ENCODE results near the gene DNAJC1.

DNAJC1 gene

GRCh38 chr10:22006379-22006884 lies 2.9 kb upstream of the DNAJC1 start:
- no peak for DNase-seq

DNA sequence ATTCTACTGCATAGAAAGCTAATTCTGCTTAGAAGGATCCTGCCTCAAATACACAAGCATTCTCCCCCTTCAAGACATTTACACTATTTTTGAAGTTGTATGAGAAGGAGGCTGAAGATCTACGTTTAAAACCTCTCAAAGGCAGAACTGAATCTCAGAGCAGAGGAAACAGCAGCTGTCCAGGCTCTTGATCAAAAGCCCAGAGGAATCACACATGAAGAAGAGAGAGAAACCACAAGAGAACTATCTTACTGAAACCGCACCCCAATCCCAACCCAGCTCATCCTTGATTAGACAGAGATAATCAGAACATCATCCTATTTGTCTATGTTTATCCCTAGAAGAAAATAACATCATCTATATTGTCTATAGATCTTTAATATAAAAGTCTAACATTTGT lies 2.2 kb upstream of the DNAJC1 start:
- no peak for DNase-seq

- no peak for DNase-seq
Measured at GRCh38 chr10:22003964-22004281, 393 bp upstream of the DNAJC1 start.

GRCh38 chr10:22002591-22003176 lies 846 bp downstream of the DNAJC1 start:
- peak in 5 of 14 donors; percentile 61 to 72 (median 68) for DNase-seq

- DNase-seq = no peak
Measured at GRCh38 chr10:21995557-21995956, 8.0 kb downstream of the DNAJC1 start.

DNA sequence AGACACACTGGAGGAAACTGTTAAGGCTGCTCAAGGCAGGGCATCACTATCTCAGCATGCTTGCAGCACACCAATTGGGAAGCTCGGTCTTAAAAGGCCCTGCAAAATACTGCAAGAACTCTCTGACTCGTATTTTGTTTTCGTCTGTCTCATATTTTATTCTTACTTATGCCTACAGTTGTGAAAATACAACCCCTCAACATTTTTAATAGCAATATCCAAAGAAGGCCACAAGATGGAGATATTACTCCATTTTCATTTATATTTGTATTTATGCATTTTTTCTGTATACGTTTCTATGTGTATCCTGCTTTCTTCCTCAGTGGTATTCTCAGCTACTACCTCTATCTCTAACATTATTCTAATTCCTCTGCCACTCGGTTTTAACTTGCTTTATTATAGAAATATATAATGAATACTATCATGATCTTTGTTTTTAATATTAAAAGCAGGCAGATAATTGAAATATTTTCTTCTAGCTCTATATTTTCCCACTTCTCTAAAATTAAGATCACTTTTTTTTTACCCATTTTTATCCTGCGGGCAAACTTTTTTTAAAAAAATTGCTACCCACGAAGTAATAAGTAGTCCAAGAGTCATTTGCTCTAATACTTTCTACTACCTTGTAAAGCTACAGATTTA lies 10.0 kb downstream of the DNAJC1 start:
- no peak for DNase-seq

- DNase-seq = no peak
Measured at GRCh38 chr10:21991785-21992184, 11.7 kb downstream of the DNAJC1 start.

GRCh38 chr10:21990449-21990848 lies 13.1 kb downstream of the DNAJC1 start:
- DNase-seq = no peak

GRCh38 chr10:21989453-21990154 lies 13.9 kb downstream of the DNAJC1 start:
- peak in 12 of 14 donors; percentile 6 to 62 (median 38) for DNase-seq

GRCh38 chr10:21985541-21985940 lies 18.0 kb downstream of the DNAJC1 start:
- no peak for DNase-seq

DNA sequence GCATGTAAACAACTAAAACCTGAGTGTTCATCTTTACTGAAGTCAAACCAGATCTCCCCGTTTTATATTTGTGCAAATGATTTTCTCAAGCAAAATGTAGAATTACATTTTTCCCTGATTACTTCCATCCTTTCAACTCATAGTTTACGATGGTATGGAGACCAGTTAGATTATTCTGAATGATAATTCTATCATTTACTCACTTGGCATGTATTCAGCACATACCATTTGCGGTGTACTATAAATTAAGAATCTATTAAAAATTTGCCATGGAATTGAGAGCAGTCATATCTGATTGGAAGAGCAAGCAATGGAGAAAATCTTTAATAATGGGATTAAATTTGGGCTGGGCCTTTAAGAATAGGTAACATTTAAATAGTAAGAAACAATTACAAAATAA lies 22.4 kb downstream of the DNAJC1 start:
- no peak for DNase-seq

DNA sequence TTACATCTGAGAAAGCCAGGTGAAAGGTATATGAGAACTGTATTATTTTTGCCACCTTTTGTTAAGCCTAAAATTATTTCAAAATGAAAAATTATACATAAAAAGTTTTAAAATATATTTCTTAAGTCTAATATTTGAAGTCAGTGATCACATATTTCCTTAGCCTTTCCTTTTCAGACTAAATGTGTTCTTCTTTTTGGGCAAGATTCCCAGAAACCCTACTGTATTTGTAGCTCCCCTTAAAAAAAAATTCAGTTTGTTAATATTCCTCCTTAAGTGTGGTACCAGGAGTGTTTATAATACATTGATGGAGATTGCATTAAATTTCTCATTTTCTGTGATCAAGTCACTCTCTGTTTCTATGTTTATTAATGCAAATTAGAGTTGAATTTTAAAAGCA lies 22.8 kb downstream of the DNAJC1 start:
- DNase-seq = no peak

GRCh38 chr10:21978191-21978862 lies 25.2 kb downstream of the DNAJC1 start:
- DNase-seq = peak in 1 of 14 donors; percentile 12

- peak in 8 of 14 donors; percentile 3 to 43 (median 30) for DNase-seq
Measured at GRCh38 chr10:21976739-21977138, 26.8 kb downstream of the DNAJC1 start.

DNA sequence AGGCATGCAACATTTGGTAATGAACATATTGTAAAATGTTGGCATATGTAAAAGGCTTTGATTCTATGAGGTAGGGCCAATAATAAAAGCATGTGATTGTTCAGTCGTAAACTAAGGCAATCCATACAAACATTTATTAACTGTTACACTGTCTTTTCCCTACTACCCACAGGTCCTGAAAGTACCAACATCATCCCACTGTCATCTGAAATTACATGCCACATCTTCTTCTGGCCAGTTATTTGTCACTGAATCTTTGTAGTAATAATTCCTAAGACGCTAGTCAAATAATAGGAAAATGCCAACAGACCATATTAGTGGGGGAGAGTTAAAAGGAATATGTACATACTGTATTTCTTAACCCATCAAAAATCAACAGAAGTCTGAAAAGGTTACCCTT lies 27.2 kb downstream of the DNAJC1 start:
- no peak for DNase-seq

DNA sequence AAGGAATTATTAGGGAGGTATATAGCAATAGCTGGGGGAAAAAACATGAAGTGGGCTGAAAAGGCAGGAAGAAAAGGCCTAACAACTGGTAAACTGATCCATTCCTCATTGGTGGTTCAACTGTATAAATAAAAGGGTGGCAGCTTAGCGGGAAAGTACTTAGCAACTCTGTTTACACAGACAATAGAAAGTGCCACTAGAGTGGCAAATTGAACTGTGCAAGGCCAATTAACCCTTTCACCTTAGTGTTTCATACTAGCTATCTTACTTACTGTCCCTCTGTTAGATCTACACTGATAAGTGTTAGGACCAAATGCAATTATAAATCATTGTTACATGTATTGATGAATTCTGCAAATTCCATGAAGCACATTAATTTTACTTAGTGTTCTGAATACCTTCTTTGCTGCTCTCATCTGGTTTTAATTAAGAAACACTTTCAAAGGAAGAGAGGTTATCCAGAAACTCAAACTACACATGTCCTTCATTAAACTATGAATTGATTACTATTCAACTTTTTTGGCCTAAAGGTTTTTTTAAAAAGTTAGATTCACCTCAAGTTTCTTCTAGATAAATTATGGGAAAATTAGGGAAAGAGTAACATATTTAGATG lies 28.0 kb downstream of the DNAJC1 start:
- DNase-seq = no peak

DNA sequence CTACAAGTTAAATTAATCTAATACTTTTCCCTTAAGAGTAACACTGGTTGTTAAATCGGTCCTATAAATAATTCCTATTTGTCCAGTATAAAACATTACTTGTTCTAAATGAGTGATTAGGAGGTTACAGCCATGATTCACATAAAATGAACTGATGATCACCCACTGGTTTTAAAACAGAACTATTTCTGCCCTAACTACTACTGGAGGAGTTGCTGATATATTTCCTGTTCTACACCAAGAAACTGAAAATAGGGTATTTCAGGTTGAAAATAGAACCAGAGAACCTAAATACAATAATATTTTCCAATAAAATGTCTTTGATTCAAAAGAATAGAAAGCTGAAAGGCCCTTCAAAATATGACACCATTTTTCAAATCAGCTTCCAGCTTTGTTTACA lies 30.9 kb downstream of the DNAJC1 start:
- DNase-seq = no peak

GRCh38 chr10:21969326-21970287 lies 33.9 kb downstream of the DNAJC1 start:
- DNase-seq = no peak

- DNase-seq = no peak
Measured at GRCh38 chr10:21964983-21965665, 38.4 kb downstream of the DNAJC1 start.

DNA sequence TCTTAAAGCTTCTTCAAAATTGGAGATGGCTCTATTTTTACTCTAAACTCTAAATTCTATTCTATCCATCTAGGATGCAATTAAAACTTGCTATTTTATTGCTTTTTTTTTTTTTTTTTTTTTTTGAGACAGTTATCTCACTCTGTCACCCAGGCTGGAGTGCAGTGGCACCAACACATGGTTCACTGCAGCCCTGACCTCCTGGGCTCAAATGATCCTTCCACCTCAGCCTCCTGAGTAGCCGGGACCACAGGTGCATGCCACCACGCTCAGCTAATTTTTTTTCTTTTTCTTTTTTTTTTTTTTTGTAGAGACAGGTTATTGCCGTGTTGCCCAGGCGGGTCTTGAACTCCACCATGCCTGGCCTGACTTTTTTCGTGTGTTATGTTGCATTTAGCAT lies 41.2 kb downstream of the DNAJC1 start:
- no peak for DNase-seq

DNA sequence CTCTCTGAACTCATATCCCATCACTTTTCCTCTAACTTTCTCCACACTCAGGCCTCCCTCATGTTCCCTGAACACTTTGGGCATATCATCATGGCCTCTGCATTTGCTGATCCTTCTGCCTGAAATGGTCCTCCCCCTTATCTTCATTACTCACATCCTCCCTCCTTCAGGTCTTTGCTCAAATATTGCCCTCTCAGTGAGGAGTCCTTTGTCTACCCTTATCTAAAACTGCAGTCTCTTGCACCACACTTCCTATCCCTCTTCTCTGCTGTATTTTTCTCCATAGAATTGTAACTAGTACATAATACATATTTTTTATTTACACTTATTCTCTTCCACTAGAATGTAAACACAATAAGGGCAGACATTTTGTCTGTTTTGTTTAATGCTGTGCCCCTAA lies 41.7 kb downstream of the DNAJC1 start:
- no peak for DNase-seq
